NCI-H748 treated with DMSO at 0.1 percent for 48 hours (cell line): ENCODE results near the gene ADAM10.

Experiments
- DNase-seq: peaks from one replicate; lab custom pipeline; 2025; lab: John Stamatoyannopoulos, UW

ADAM10 gene

GRCh38 chr15:58758141-58758540 is 8.6 kb upstream of the ADAM10 start:
- DNase-seq: no peak

GRCh38 chr15:58755956-58756355 is 6.4 kb upstream of the ADAM10 start:
- DNase-seq: no peak

GRCh38 chr15:58755350-58755749 is 5.8 kb upstream of the ADAM10 start:
- no peak for DNase-seq

GRCh38 chr15:58752716-58753115 is 3.2 kb upstream of the ADAM10 start:
- no peak for DNase-seq

GRCh38 chr15:58748852-58749531 is 515 bp downstream of the ADAM10 start:
- peak; percentile 7 for DNase-seq

GRCh38 chr15:58748040-58748851 is 1.3 kb downstream of the ADAM10 start:
- no peak for DNase-seq

- DNase-seq: no peak
Observed at GRCh38 chr15:58746174-58746573, 3.3 kb downstream of the ADAM10 start.

- DNase-seq: no peak
Observed at GRCh38 chr15:58742819-58743502, 6.5 kb downstream of the ADAM10 start.

GRCh38 chr15:58742022-58742813 is 7.3 kb downstream of the ADAM10 start:
- DNase-seq: no peak

- DNase-seq: no peak
Observed at GRCh38 chr15:58741032-58741431, 8.5 kb downstream of the ADAM10 start.

- DNase-seq: no peak
Observed at GRCh38 chr15:58740436-58740835, 9.1 kb downstream of the ADAM10 start.

- no peak for DNase-seq
Observed at GRCh38 chr15:58738046-58738707, 11.3 kb downstream of the ADAM10 start.

- DNase-seq: no peak
Observed at GRCh38 chr15:58737298-58737697, 12.2 kb downstream of the ADAM10 start.

GRCh38 chr15:58736018-58736643 is 13.4 kb downstream of the ADAM10 start:
- DNase-seq: no peak

- DNase-seq: no peak
Observed at GRCh38 chr15:58734859-58735258, 14.6 kb downstream of the ADAM10 start.

- no peak for DNase-seq
Observed at GRCh38 chr15:58732625-58733363, 16.7 kb downstream of the ADAM10 start.

- no peak for DNase-seq
Observed at GRCh38 chr15:58731756-58732535, 17.6 kb downstream of the ADAM10 start.

GRCh38 chr15:58726867-58727266 is 22.6 kb downstream of the ADAM10 start:
- no peak for DNase-seq

- no peak for DNase-seq
Observed at GRCh38 chr15:58724466-58724865, 25.0 kb downstream of the ADAM10 start.

GRCh38 chr15:58717357-58717756 is 32.1 kb downstream of the ADAM10 start:
- no peak for DNase-seq
